ENCODE data around the gene MSL3B.
A peak's percentile ranks its signal among the peaks of the same experiment; 100 is the strongest.

MSL3B gene

GRCh38 chr2:233854241-233854981, 13.8 kb downstream of the MSL3B start, which contains the start of gene HJURP:
HJURP (minus strand) TSS chr2:233854535; CDS start chr2:233854500, 35 bp downstream.
- no peak for TF ChIP-seq LEF1 (IDR thresholded peaks at IDR 0.05; ENCODE audit: borderline replicate concordance)
- TF ChIP-seq L3MBTL2 (conservative IDR thresholded peaks at IDR 0.05) = peak; percentile 65
- 0 out of 2 replicates have a peak, but pooled peaks have one; percentile 23 for TF ChIP-seq ELF4 (IDR thresholded peaks at IDR 0.05)
- TF ChIP-seq TARDBP (IDR thresholded peaks at IDR 0.05) = no peak
- peak; percentile 99 for TF ChIP-seq FOXM1 (IDR thresholded peaks at IDR 0.05; ENCODE audit: borderline replicate concordance)
- TF ChIP-seq NFRKB (IDR thresholded peaks at IDR 0.05) = no peak
- no peak for TF ChIP-seq FOXK2 (IDR thresholded peaks at IDR 0.05)
- TF ChIP-seq PKNOX1 (IDR thresholded peaks at IDR 0.05) = no peak
- no peak for TF ChIP-seq ZNF384 (IDR thresholded peaks at IDR 0.05)
- TF ChIP-seq SP1 (IDR thresholded peaks at IDR 0.05) = no peak
- no peak for TF ChIP-seq SUZ12 (IDR thresholded peaks at IDR 0.05)
- no peak for TF ChIP-seq FOXA1 (IDR thresholded peaks at IDR 0.05)
- DNase-seq (ENCODE audit: extremely low spot score) = peak; percentile 91
- ChIA-PET POLR2A (interaction anchor here (0.9 to 1.6 kb wide), 3 partner anchors 9 to 59 kb away, joined by 3 to 7 read pairs (median 3); no protein-coding TSS in a partner anchor), CTCF (interaction anchor here (0.6 to 1.1 kb wide), 2 partner anchors 13 to 778 kb away, joined by 3 to 4 read pairs; no protein-coding TSS in a partner anchor)

GRCh38 chr2:233853883-233854240, 14.3 kb downstream of the MSL3B start:
- ChIA-PET POLR2A (no interaction called here), CTCF (no interaction called here)
- DNase-seq (ENCODE audit: extremely low spot score) = no peak
- no peak for TF ChIP-seq L3MBTL2 (conservative IDR thresholded peaks at IDR 0.05)
- no peak for TF ChIP-seq PKNOX1 (IDR thresholded peaks at IDR 0.05)
- no peak for TF ChIP-seq SP1 (IDR thresholded peaks at IDR 0.05)
- no peak for TF ChIP-seq FOXM1 (IDR thresholded peaks at IDR 0.05; ENCODE audit: borderline replicate concordance)
- TF ChIP-seq ELF4 (IDR thresholded peaks at IDR 0.05) = no peak
- no peak for TF ChIP-seq TARDBP (IDR thresholded peaks at IDR 0.05)
- TF ChIP-seq BHLHE40 (IDR thresholded peaks at IDR 0.05; ENCODE audit: borderline replicate concordance) = no peak
- TF ChIP-seq ZNF384 (IDR thresholded peaks at IDR 0.05) = no peak
- TF ChIP-seq CTBP1 (IDR thresholded peaks at IDR 0.05; ENCODE audit: borderline replicate concordance) = no peak
- no peak for TF ChIP-seq ARNT (IDR thresholded peaks at IDR 0.05)
- no peak for TF ChIP-seq LEF1 (IDR thresholded peaks at IDR 0.05; ENCODE audit: borderline replicate concordance)
- TF ChIP-seq SUZ12 (IDR thresholded peaks at IDR 0.05) = no peak
- TF ChIP-seq HDGF (IDR thresholded peaks at IDR 0.05; ENCODE audit: borderline replicate concordance) = no peak
- no peak for TF ChIP-seq FOXA1 (IDR thresholded peaks at IDR 0.05)
- TF ChIP-seq FOXK2 (IDR thresholded peaks at IDR 0.05) = no peak
- TF ChIP-seq NFRKB (IDR thresholded peaks at IDR 0.05) = no peak

GRCh38 chr2:233853353-233853752, 14.8 kb downstream of the MSL3B start:
- no peak for DNase-seq (ENCODE audit: extremely low spot score)
- ChIA-PET POLR2A (no interaction called here), CTCF (no interaction called here)
- TF ChIP-seq FOXM1 (IDR thresholded peaks at IDR 0.05; ENCODE audit: borderline replicate concordance) (no peak), CTBP1 (IDR thresholded peaks at IDR 0.05; ENCODE audit: borderline replicate concordance) (no peak), ARNT (IDR thresholded peaks at IDR 0.05) (no peak), FOXK2 (IDR thresholded peaks at IDR 0.05) (no peak), TARDBP (IDR thresholded peaks at IDR 0.05) (no peak), L3MBTL2 (conservative IDR thresholded peaks at IDR 0.05) (no peak), LEF1 (IDR thresholded peaks at IDR 0.05; ENCODE audit: borderline replicate concordance) (no peak), NFRKB (IDR thresholded peaks at IDR 0.05) (no peak), SUZ12 (IDR thresholded peaks at IDR 0.05) (no peak), BHLHE40 (IDR thresholded peaks at IDR 0.05; ENCODE audit: borderline replicate concordance) (no peak), ELF4 (IDR thresholded peaks at IDR 0.05) (no peak), PKNOX1 (IDR thresholded peaks at IDR 0.05) (no peak), HDGF (IDR thresholded peaks at IDR 0.05; ENCODE audit: borderline replicate concordance) (no peak), FOXA1 (IDR thresholded peaks at IDR 0.05) (no peak), SP1 (IDR thresholded peaks at IDR 0.05) (no peak), ZNF384 (IDR thresholded peaks at IDR 0.05) (no peak)

GRCh38 chr2:233852056-233852455, 16.1 kb downstream of the MSL3B start:
- CTCF ChIA-PET = no interaction called here
- POLR2A ChIA-PET = no interaction called here
- TF ChIP-seq FOXA1 (IDR thresholded peaks at IDR 0.05) (no peak), ELF4 (IDR thresholded peaks at IDR 0.05) (no peak), FOXM1 (IDR thresholded peaks at IDR 0.05; ENCODE audit: borderline replicate concordance) (no peak), SP1 (IDR thresholded peaks at IDR 0.05) (no peak), PKNOX1 (IDR thresholded peaks at IDR 0.05) (no peak), TARDBP (IDR thresholded peaks at IDR 0.05) (no peak), L3MBTL2 (conservative IDR thresholded peaks at IDR 0.05) (no peak), BHLHE40 (IDR thresholded peaks at IDR 0.05; ENCODE audit: borderline replicate concordance) (no peak), LEF1 (IDR thresholded peaks at IDR 0.05; ENCODE audit: borderline replicate concordance) (no peak), NFRKB (IDR thresholded peaks at IDR 0.05) (no peak), HDGF (IDR thresholded peaks at IDR 0.05; ENCODE audit: borderline replicate concordance) (no peak), FOXK2 (IDR thresholded peaks at IDR 0.05) (no peak), SUZ12 (IDR thresholded peaks at IDR 0.05) (no peak), CTBP1 (IDR thresholded peaks at IDR 0.05; ENCODE audit: borderline replicate concordance) (no peak), ARNT (IDR thresholded peaks at IDR 0.05) (no peak), ZNF384 (IDR thresholded peaks at IDR 0.05) (no peak)
- no peak for DNase-seq (ENCODE audit: extremely low spot score)

GRCh38 chr2:233851169-233851568, 17.0 kb downstream of the MSL3B start:
- ChIA-PET POLR2A (no interaction called here), CTCF (no interaction called here)
- TF ChIP-seq NFRKB (IDR thresholded peaks at IDR 0.05) (no peak), CTBP1 (IDR thresholded peaks at IDR 0.05; ENCODE audit: borderline replicate concordance) (no peak), HDGF (IDR thresholded peaks at IDR 0.05; ENCODE audit: borderline replicate concordance) (no peak), ELF4 (IDR thresholded peaks at IDR 0.05) (no peak), L3MBTL2 (conservative IDR thresholded peaks at IDR 0.05) (no peak), FOXM1 (IDR thresholded peaks at IDR 0.05; ENCODE audit: borderline replicate concordance) (no peak), FOXA1 (IDR thresholded peaks at IDR 0.05) (no peak), LEF1 (IDR thresholded peaks at IDR 0.05; ENCODE audit: borderline replicate concordance) (no peak), SP1 (IDR thresholded peaks at IDR 0.05) (no peak), TARDBP (IDR thresholded peaks at IDR 0.05) (no peak), PKNOX1 (IDR thresholded peaks at IDR 0.05) (no peak)
- DNase-seq (ENCODE audit: extremely low spot score) = no peak
